ENCODE measurements around the gene TRMT11.

DNA sequence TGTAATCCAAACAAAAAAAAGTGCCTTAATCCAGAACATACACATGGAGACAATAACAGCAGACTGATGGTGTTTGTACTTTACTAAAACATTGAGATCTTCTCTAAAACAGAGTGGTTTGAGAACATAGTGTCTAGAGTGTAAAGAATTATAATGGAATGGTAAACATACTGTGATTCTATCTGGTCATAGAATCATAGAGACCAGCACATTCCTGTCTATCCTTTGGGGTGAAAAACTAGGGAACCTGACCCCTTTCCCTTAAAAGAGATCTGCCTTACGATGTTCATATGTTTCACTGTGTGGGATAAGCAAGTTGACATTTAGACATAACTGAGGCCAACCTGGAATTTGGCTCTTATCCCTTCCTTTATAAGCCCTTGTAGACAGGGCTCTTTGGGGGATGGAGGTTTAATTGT is 55.7 kb downstream of the TRMT11 start:
- TF ChIP-seq, protein P1, sequence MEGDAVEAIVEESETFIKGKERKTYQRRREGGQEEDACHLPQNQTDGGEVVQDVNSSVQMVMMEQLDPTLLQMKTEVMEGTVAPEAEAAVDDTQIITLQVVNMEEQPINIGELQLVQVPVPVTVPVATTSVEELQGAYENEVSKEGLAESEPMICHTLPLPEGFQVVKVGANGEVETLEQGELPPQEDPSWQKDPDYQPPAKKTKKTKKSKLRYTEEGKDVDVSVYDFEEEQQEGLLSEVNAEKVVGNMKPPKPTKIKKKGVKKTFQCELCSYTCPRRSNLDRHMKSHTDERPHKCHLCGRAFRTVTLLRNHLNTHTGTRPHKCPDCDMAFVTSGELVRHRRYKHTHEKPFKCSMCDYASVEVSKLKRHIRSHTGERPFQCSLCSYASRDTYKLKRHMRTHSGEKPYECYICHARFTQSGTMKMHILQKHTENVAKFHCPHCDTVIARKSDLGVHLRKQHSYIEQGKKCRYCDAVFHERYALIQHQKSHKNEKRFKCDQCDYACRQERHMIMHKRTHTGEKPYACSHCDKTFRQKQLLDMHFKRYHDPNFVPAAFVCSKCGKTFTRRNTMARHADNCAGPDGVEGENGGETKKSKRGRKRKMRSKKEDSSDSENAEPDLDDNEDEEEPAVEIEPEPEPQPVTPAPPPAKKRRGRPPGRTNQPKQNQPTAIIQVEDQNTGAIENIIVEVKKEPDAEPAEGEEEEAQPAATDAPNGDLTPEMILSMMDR (IDR thresholded peaks at IDR 0.05): no peak
- TF ChIP-seq POLR2A (IDR thresholded peaks at IDR 0.05): no peak

Data from ovary (tissue), 3 donors.